Measurements from ENCODE around the gene PSKH1.
A peak's percentile ranks its signal among the peaks of the same experiment; 100 is the strongest.

PSKH1 gene

DNA sequence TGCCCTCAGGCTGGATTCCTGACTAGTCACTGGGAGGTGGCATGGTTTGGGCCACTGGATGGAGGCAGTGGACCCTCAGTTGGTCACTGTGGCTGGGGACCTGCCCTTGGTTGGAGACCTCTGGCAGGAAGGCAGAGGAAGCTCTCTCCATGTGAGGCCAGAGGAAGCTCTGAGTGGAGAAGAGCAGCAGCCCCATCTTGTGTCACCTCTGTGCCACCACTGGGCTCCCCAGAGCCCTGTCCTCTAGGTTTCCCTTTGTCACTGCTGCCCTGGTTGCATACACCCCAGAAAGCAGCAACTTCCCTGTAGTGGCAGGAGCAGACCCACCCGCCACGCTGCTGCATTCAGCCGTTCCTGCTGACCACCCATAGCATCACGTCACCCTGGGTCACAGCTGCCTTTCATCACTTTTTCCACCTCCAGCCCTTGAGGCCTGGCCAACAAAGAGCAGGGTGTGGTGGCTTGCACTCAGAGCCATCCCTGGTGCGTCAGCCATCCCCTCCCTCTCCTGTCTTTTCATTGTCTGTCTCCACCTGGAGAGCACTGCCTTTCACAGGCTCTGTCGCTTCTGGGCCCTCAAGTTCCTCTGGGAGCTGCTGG is 26.7 kb downstream of the PSKH1 start:
- TF ChIP-seq, protein P1, sequence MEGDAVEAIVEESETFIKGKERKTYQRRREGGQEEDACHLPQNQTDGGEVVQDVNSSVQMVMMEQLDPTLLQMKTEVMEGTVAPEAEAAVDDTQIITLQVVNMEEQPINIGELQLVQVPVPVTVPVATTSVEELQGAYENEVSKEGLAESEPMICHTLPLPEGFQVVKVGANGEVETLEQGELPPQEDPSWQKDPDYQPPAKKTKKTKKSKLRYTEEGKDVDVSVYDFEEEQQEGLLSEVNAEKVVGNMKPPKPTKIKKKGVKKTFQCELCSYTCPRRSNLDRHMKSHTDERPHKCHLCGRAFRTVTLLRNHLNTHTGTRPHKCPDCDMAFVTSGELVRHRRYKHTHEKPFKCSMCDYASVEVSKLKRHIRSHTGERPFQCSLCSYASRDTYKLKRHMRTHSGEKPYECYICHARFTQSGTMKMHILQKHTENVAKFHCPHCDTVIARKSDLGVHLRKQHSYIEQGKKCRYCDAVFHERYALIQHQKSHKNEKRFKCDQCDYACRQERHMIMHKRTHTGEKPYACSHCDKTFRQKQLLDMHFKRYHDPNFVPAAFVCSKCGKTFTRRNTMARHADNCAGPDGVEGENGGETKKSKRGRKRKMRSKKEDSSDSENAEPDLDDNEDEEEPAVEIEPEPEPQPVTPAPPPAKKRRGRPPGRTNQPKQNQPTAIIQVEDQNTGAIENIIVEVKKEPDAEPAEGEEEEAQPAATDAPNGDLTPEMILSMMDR (IDR thresholded peaks at IDR 0.05; ENCODE audit: low read depth, low read length, missing control alignments) = no peak
- no peak for DNase-seq (ENCODE audit: low read depth)
- in situ Hi-C loops (cut with HindIII; ENCODE audit: low sequenced_read_pairs) = loop anchor here (25.0 kb wide), 1 partner anchor 93 kb away; the partner anchor contains the start of genes DDX28, DPEP2NB and DUS2
- H3K4me3 ChIP-seq (ENCODE audit: low read depth, low read length) = no peak overlapping the region

DNA sequence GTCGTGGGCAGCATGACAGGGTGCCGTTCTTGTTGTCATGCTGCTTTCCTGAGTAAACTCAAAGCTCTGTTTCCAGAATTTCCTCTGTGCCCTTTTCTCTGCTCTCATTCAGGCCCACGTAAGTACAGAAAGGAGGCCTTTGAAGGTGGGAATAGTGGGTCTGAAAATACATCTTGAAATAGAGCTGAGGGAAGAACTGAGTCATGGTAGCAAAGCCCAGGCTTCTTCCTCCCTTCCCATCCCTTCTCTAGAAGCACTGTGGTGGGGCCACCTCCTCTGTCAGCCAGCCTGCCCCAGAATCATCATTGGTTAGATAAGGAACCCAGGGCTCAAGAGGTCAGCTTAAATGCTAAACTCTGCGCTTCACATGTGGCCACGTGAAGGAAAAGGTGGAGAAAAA is 29.2 kb downstream of the PSKH1 start:
- DNase-seq (ENCODE audit: low read depth) = no peak
- in situ Hi-C loops (cut with HindIII; ENCODE audit: low sequenced_read_pairs) = loop anchor here (25.0 kb wide), 1 partner anchor 90 kb away; the partner anchor contains the start of genes DDX28, DPEP2NB and DUS2
- TF ChIP-seq, protein P1 (IDR thresholded peaks at IDR 0.05; ENCODE audit: low read depth, low read length, missing control alignments) = no peak
- no peak overlapping the region for H3K4me3 ChIP-seq (ENCODE audit: low read depth, low read length)

DNA sequence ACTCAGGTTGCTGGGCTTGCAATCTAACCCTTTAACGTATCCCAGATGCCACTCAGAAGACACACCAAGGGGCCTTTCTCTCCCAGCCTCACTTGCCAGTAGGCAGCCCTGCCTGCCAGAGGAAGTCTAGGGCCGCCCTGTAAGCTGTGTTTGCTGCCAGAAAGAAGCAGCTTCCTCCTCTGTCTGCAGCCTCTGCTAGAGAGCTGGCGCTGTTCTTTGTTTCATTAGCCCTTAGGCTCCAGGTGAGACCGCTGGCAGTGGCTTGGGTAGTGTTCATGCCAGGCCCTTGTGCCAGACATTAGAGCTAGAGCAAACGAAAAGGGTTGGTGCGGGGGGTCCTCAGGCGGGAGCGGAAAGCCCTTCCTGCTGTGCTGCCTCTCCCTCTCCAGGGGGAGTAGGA is 29.7 kb downstream of the PSKH1 start:
- TF ChIP-seq, protein P1 (IDR thresholded peaks at IDR 0.05; ENCODE audit: low read depth, low read length, missing control alignments) = no peak
- in situ Hi-C loops (cut with HindIII; ENCODE audit: low sequenced_read_pairs) = loop anchor here (25.0 kb wide), 1 partner anchor 90 kb away; the partner anchor contains the start of genes DDX28, DPEP2NB and DUS2
- DNase-seq (ENCODE audit: low read depth) = no peak
- H3K4me3 ChIP-seq (ENCODE audit: low read depth, low read length) = no peak overlapping the region

DNA sequence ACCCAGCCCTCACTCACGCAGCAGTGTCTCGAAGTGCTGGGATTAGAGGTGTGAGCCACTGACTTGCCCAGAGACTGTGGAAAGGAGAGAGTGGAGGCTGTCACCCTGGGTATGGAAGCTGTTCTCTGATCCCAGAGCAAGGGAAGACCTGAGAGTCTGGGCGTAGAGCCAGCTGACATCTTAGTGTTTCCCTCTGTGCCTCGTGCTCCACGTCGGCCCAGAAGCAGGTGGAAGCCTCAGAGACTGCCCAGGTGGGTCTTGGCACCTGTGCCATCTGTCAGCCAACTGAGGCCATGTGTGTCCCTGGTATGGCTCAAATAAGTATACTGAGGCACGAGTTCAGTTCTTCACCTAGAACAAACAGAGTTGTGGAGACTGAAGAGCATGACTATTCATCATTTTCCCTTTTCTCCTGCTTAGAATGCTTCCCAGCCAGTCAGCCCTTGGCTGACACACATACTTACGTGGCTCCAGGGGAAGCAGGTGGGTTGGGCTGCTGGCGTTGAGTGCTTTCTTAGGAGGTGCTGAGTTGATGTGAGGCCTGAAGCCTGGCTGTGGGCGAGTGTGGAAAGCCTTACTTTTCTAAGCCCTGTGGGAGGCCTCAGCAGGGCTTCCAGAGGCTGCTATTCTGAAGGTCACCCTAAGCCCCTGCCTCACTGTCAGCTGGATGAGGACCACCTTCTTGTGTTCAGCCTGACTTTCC is 30.5 kb downstream of the PSKH1 start:
- in situ Hi-C loops (cut with HindIII; ENCODE audit: low sequenced_read_pairs) = loop anchor here (25.0 kb wide), 1 partner anchor 89 kb away; the partner anchor contains the start of genes DDX28, DPEP2NB and DUS2
- DNase-seq (ENCODE audit: low read depth) = no peak

DNA sequence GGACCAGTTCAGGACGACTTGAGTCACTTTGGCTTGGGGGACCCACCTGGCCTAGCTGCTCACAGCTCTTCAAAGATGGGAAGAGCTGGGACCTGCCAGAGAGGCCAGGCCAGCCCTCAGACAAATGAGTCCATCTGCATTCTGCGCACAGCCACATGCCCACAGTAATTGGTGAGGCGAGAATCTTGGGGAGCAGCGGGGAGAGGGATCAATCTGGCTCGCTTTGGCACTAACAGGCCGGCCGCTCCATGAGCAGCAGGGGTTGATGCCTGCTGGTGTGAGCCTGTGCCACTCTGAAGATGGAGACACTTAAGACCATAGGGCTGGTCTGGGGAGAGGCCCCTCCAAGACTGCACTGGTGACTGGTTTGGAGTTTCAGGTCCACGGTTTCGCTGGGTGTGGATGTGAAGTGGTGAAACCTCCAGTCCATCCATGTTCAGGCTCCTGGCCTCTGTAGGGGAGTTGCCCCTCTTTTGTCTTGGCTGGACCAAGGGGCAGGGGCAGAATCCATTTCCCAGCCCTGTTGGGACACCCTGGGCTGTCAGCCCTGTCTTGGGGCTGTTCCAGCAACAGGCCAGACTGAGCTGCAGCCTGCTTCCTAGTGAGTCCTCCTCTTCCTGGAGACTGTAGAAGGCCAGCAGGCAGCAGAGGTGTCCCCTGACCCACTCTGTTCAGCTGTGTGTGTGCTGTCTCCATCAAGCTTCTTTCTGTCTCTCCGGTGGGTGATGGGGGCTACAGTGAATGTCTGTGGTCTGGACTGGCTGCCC is 31.3 kb downstream of the PSKH1 start:
- in situ Hi-C loops (cut with HindIII; ENCODE audit: low sequenced_read_pairs) = loop anchor here (25.0 kb wide), 1 partner anchor 88 kb away; the partner anchor contains the start of genes DDX28, DPEP2NB and DUS2
- H3K4me3 ChIP-seq (ENCODE audit: low read depth, low read length) = no peak overlapping the region
- no peak for DNase-seq (ENCODE audit: low read depth)
- TF ChIP-seq, protein P1 (IDR thresholded peaks at IDR 0.05; ENCODE audit: low read depth, low read length, missing control alignments) = no peak

More for the DNA sequence above, 30.5 kb downstream of the PSKH1 start:
- TF ChIP-seq, protein P1 (IDR thresholded peaks at IDR 0.05; ENCODE audit: low read depth, low read length, missing control alignments) = no peak
- H3K4me3 ChIP-seq (ENCODE audit: low read depth, low read length) = no peak overlapping the region

DNA sequence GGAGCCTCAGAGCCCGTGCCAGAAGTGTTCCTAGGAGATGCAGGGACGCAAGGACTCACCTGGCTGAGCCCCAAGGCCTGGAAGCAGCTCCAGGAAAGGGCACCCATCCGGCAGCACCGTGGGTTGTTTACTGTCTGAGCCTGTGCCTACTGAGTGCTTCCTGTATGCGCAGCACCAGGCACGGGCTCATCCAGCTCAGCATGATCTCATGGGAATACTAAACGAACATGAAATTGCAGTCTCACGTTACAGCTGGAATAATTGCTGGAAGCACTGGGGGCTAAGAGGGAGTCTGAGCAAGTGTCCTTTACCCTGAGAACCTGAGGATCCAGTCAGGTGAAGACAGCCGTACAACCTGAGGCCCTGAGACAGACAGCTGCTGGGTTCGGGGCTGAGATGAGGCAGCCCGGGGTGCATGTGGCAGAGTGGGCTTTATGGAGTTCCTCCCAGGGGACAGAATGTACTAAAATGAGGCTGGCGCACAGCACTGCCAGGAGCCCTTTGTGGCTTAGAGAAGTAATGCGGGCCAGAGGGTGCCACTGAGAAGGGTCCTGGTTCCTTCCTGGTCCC is 33.2 kb downstream of the PSKH1 start:
- no peak overlapping the region for H3K4me3 ChIP-seq (ENCODE audit: low read depth, low read length)
- in situ Hi-C loops (cut with HindIII; ENCODE audit: low sequenced_read_pairs) = no loop called here
- DNase-seq (ENCODE audit: low read depth) = no peak
- TF ChIP-seq, protein P1 (IDR thresholded peaks at IDR 0.05; ENCODE audit: low read depth, low read length, missing control alignments) = peak; percentile 6

All from astrocyte of the cerebellum (primary cell).